Fibroblast of peridontal ligament (primary cell): ENCODE data around the gene PBLD.

Experiments
- DNase-seq: peaks from one replicate; pipeline ENCODE4 v3.0.0-alpha.2; 2010; ENCODE audit errors: extremely low read depth

The PBLD gene

GRCh38 chr10:68233046-68233445 lies 99.7 kb downstream of the PBLD start:
- DNase-seq, result no peak
